Measurements from ENCODE around the gene LRRK1.
"Not testable (repeated sequence)": the region's sequence is repeated elsewhere in the genome, so short reads cannot be mapped to it uniquely, and the experiment has no call there.

The LRRK1 gene

GRCh38 chr15:101092156-101092866 lies 173.2 kb downstream of the LRRK1 start:
- no peak overlapping the region for H3K4me3 ChIP-seq (replicated peaks in 1 of 2; ENCODE audit: low read depth in 2 of 2, low read length in 2 of 2)
- DNase-seq (ENCODE audit: low read depth in 2 of 2), result peak; percentile 43 to 60
- TF ChIP-seq, protein P1, sequence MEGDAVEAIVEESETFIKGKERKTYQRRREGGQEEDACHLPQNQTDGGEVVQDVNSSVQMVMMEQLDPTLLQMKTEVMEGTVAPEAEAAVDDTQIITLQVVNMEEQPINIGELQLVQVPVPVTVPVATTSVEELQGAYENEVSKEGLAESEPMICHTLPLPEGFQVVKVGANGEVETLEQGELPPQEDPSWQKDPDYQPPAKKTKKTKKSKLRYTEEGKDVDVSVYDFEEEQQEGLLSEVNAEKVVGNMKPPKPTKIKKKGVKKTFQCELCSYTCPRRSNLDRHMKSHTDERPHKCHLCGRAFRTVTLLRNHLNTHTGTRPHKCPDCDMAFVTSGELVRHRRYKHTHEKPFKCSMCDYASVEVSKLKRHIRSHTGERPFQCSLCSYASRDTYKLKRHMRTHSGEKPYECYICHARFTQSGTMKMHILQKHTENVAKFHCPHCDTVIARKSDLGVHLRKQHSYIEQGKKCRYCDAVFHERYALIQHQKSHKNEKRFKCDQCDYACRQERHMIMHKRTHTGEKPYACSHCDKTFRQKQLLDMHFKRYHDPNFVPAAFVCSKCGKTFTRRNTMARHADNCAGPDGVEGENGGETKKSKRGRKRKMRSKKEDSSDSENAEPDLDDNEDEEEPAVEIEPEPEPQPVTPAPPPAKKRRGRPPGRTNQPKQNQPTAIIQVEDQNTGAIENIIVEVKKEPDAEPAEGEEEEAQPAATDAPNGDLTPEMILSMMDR (IDR thresholded peaks at IDR 0.05; ENCODE audit: low read depth, low read length), result no peak

DNA sequence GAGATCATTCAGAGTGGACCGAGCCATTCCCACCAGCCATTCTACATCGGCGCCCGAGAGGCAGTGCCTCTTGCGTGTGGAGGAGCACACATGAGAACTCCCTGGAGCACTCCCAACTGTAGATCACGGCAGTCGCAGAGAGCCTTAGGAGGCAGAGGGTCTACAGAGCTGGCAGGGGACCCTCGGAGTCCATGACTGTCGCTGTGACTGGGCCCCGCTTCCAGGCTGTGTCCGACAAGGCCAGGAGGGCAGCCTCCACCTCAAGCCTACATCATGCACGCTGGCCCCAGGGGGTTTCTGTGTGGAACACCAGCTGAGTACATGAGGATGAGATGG lies 173.7 kb downstream of the LRRK1 start:
- no peak for DNase-seq (ENCODE audit: low read depth in 2 of 2)
- no peak overlapping the region for H3K4me3 ChIP-seq (replicated peaks in 1 of 2; ENCODE audit: low read depth in 2 of 2, low read length in 2 of 2)
- TF ChIP-seq, protein P1 (IDR thresholded peaks at IDR 0.05; ENCODE audit: low read depth, low read length), result no peak

GRCh38 chr15:101093958-101094357 lies 174.8 kb downstream of the LRRK1 start:
- DNase-seq (ENCODE audit: low read depth in 2 of 2), result no peak
- H3K4me3 ChIP-seq (replicated peaks in 1 of 2; ENCODE audit: low read depth in 2 of 2, low read length in 2 of 2), result no peak overlapping the region
- TF ChIP-seq, protein P1 (IDR thresholded peaks at IDR 0.05; ENCODE audit: low read depth, low read length), result no peak

DNA sequence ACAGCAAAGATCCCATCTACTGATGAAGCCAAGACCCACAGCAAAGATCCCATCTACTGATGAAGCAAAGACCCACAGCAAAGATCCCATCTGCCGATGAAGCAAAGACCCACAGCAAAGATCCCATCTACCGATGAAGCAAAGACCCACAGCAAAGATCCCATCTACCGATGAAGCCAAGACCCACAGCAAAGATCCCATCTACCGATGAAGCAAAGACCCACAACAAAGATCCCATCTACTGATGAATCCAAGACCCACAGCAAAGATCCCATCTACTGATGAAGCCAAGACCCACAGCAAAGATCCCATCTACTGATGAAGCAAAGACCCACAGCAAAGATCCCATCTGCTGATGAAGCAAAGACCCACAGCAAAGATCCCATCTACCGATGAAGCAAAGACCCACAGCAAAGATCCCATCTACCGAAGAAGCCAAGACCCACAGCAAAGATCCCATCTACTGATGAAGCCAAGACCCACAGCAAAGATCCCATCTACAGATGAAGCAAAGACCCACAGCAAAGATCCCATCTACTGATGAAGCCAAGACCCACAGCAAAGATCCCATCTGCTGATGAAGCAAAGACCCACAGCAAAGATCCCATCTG lies 176.7 kb downstream of the LRRK1 start:
- DNase-seq (ENCODE audit: low read depth in 2 of 2); H3K4me3 ChIP-seq (replicated peaks in 1 of 2; ENCODE audit: low read depth in 2 of 2, low read length in 2 of 2): not testable (repeated sequence)

DNA sequence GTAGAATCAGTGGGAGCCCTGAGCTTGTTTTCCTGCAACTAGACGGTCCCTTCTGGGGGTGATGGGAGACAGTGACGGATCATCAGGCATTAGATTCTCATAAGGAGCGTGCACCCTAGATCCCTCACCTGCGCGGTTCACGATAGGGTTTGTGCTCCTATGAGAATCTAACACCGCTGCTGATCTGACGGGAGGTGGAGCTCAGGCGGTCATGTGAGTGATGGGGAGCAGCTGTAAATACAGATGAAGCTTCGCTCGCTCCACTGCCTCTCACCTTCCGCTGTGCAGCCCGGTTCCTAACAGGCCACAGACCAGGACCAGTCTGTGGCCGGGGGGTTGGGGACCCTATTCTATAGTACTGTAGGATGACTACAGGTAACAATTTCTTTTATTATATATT lies 178.0 kb downstream of the LRRK1 start:
- H3K4me3 ChIP-seq (replicated peaks in 1 of 2; ENCODE audit: low read depth in 2 of 2, low read length in 2 of 2), result no peak overlapping the region
- TF ChIP-seq, protein P1 (IDR thresholded peaks at IDR 0.05; ENCODE audit: low read depth, low read length), result no peak
- no peak for DNase-seq (ENCODE audit: low read depth in 2 of 2)

DNA sequence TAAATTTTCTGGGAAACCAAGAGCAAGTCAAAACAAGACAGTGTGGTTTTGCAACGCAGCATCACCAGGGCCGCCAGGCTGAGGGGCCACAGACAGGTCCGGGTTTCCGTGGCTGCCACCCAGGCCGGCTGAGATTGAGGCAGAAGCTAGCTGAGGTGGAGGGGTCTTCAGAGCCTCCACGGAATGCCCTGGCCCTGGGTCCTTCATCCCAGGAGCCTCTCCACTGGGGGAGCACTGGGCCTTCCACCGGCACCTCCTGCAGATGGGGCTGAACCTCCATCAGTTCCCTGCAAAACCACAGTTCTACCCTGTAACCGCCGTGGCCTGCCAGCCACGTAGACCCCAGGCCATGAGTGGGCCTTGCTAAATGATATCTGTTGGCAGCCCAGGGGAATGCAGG lies 180.0 kb downstream of the LRRK1 start:
- no peak overlapping the region for H3K4me3 ChIP-seq (replicated peaks in 1 of 2; ENCODE audit: low read depth in 2 of 2, low read length in 2 of 2)
- TF ChIP-seq, protein P1 (IDR thresholded peaks at IDR 0.05; ENCODE audit: low read depth, low read length), result no peak
- no peak for DNase-seq (ENCODE audit: low read depth in 2 of 2)

GRCh38 chr15:101100118-101100517 lies 181.0 kb downstream of the LRRK1 start:
- TF ChIP-seq, protein P1 (IDR thresholded peaks at IDR 0.05; ENCODE audit: low read depth, low read length), result no peak
- no peak for DNase-seq (ENCODE audit: low read depth in 2 of 2)
- no peak overlapping the region for H3K4me3 ChIP-seq (replicated peaks in 1 of 2; ENCODE audit: low read depth in 2 of 2, low read length in 2 of 2)
